ENCODE data around the gene SLC25A27.

SLC25A27 gene

GRCh38 chr6:46638650-46639049 is 14.1 kb upstream of the SLC25A27 start:
- TF ChIP-seq ZC3H10 (CRISPR knock-in tag; IDR thresholded peaks at IDR 0.05) (no peak), OSR1 (CRISPR knock-in tag; IDR thresholded peaks at IDR 0.05) (no peak), ZNF70 (CRISPR knock-in tag; IDR thresholded peaks at IDR 0.05) (no peak), TSHZ2 (CRISPR knock-in tag; IDR thresholded peaks at IDR 0.05) (no peak), TCF4 (CRISPR knock-in tag; IDR thresholded peaks at IDR 0.05; ENCODE audit: borderline replicate concordance) (no peak), ZFP30 (CRISPR knock-in tag; IDR thresholded peaks at IDR 0.05) (no peak), RARB (CRISPR knock-in tag; IDR thresholded peaks at IDR 0.05) (no peak), ZNF8 (CRISPR knock-in tag; IDR thresholded peaks at IDR 0.05) (no peak), ISL1 (CRISPR knock-in tag; IDR thresholded peaks at IDR 0.05) (no peak), PPARA (CRISPR knock-in tag; IDR thresholded peaks at IDR 0.05; ENCODE audit: borderline replicate concordance) (no peak), ZFP3 (CRISPR knock-in tag; IDR thresholded peaks at IDR 0.05) (no peak), PATZ1 (CRISPR knock-in tag; IDR thresholded peaks at IDR 0.05; ENCODE audit: borderline replicate concordance) (no peak), CSDC2 (CRISPR knock-in tag; IDR thresholded peaks at IDR 0.05) (no peak), POU6F1 (CRISPR knock-in tag; IDR thresholded peaks at IDR 0.05; ENCODE audit: borderline replicate concordance, low read depth) (no peak), CSRNP3 (CRISPR knock-in tag; IDR thresholded peaks at IDR 0.05) (no peak), ARNTL (CRISPR knock-in tag; IDR thresholded peaks at IDR 0.05; ENCODE audit: borderline replicate concordance, low read depth) (no peak)
- no peak for ATAC-seq

- ATAC-seq: no peak
- TF ChIP-seq CREB5 (CRISPR knock-in tag; IDR thresholded peaks at IDR 0.05; ENCODE audit: low read depth) (no peak), ZNF70 (CRISPR knock-in tag; IDR thresholded peaks at IDR 0.05) (no peak), PPARA (CRISPR knock-in tag; IDR thresholded peaks at IDR 0.05; ENCODE audit: borderline replicate concordance) (no peak), OSR1 (CRISPR knock-in tag; IDR thresholded peaks at IDR 0.05) (no peak), ZC3H10 (CRISPR knock-in tag; IDR thresholded peaks at IDR 0.05) (no peak), SNAI2 (CRISPR knock-in tag; IDR thresholded peaks at IDR 0.05) (no peak), BACH2 (CRISPR knock-in tag; IDR thresholded peaks at IDR 0.05; ENCODE audit: borderline replicate concordance) (no peak), CSRNP3 (CRISPR knock-in tag; IDR thresholded peaks at IDR 0.05) (no peak), TCF4 (CRISPR knock-in tag; IDR thresholded peaks at IDR 0.05; ENCODE audit: borderline replicate concordance) (no peak), TOX (CRISPR knock-in tag; IDR thresholded peaks at IDR 0.05; ENCODE audit: borderline replicate concordance) (no peak), RARB (CRISPR knock-in tag; IDR thresholded peaks at IDR 0.05) (no peak), ZNF565 (CRISPR knock-in tag; conservative IDR thresholded peaks at IDR 0.05; ENCODE audit: low read depth) (no peak), ISL1 (CRISPR knock-in tag; IDR thresholded peaks at IDR 0.05) (no peak)
Observed at GRCh38 chr6:46642928-46643751, 9.6 kb upstream of the SLC25A27 start.
